H9 (cell line): Measurements from ENCODE around the gene NCKAP5L. TPM values are rescaled to one million over a fixed set of nuclear protein-coding genes. Genes with fewer than 3 reads are reported as not detected.

ENCODE experiments used
- DNase-seq: peaks from one replicate; pipeline ENCODE4 v3.0.0-alpha.2; 2017
- H2AFZ ChIP-seq: one replicate; pipeline ENCODE4 v1.6.1; 2013; ENCODE audit warnings: mild to moderate bottlenecking, low read length, control low read depth, moderate library complexity
- H2AK5ac ChIP-seq: 2 replicates; pipeline ENCODE4 v1.6.1; 2013; ENCODE audit warnings: low read length, control low read depth, mixed read lengths; ENCODE audit not compliant: insufficient read length
- H2BK120ac ChIP-seq: one replicate; pipeline ENCODE4 v1.6.1; 2013; ENCODE audit warnings: low read depth, mild to moderate bottlenecking, low read length, control low read depth, inconsistent platforms; ENCODE audit not compliant: poor library complexity, severe bottlenecking
- H2BK12ac ChIP-seq: 2 replicates; pipeline ENCODE4 v1.6.1; 2013; ENCODE audit warnings: low read length, control low read depth, mixed read lengths, low read depth; ENCODE audit not compliant: insufficient read length
- H2BK15ac ChIP-seq: 2 replicates; pipeline ENCODE4 v1.6.1; 2013; ENCODE audit warnings: low read depth, low read length, control low read depth
- H2BK20ac ChIP-seq: one replicate; pipeline ENCODE4 v1.6.1; 2013; ENCODE audit warnings: low read depth, mild to moderate bottlenecking, low read length, control low read depth, inconsistent platforms; ENCODE audit not compliant: poor library complexity, severe bottlenecking
- H2BK5ac ChIP-seq: 2 replicates; pipeline ENCODE4 v1.6.1; 2013; ENCODE audit warnings: low read length, control low read depth, mixed read lengths; ENCODE audit not compliant: insufficient read length
- H3K14ac ChIP-seq: 2 replicates; pipeline ENCODE4 v1.6.1; 2013; ENCODE audit warnings: low read length, control low read depth; ENCODE audit not compliant: insufficient read depth
- H3K18ac ChIP-seq: 2 replicates; pipeline ENCODE4 v1.6.1; 2013; ENCODE audit warnings: low read depth, mild to moderate bottlenecking, mixed read lengths, low read length, control low read depth; ENCODE audit not compliant: insufficient read length
- H3K23ac ChIP-seq: 2 replicates; pipeline ENCODE4 v1.6.1; 2013; ENCODE audit warnings: low read length, control low read depth, mixed read lengths, low read depth; ENCODE audit not compliant: insufficient read length
- H3K23me2 ChIP-seq: 2 replicates; pipeline ENCODE4 v1.6.1; 2013; ENCODE audit warnings: low read depth, mild to moderate bottlenecking, mixed read lengths, low read length, control low read depth; ENCODE audit not compliant: insufficient read length, poor library complexity, severe bottlenecking
- H3K27ac ChIP-seq: 2 replicates; pipeline ENCODE4 v1.5.1; 2013; ENCODE audit warnings: low read length, control low read depth, mixed read lengths, low read depth; ENCODE audit not compliant: insufficient read length
- H3K27me3 ChIP-seq: 2 replicates; pipeline ENCODE4 v1.6.1; 2013; ENCODE audit warnings: low read length, control low read depth, inconsistent platforms; ENCODE audit not compliant: insufficient read depth
- H3K4ac ChIP-seq: 2 replicates; pipeline ENCODE4 v1.6.1; 2013; ENCODE audit warnings: low read depth, mild to moderate bottlenecking, control low read depth, inconsistent platforms, low read length, moderate library complexity
- H3K4me1 ChIP-seq: 2 replicates; pipeline ENCODE4 v1.6.1; 2013; ENCODE audit warnings: low read length, control low read depth, inconsistent platforms; ENCODE audit not compliant: insufficient read depth
- H3K4me2 ChIP-seq: 2 replicates; pipeline ENCODE4 v1.6.1; 2013; ENCODE audit warnings: low read length, control low read depth, mixed read lengths; ENCODE audit not compliant: insufficient read length, insufficient read depth
- H3K56ac ChIP-seq: 2 replicates; pipeline ENCODE4 v1.6.1; 2013; ENCODE audit warnings: low read depth, mild to moderate bottlenecking, mixed read lengths, low read length, control low read depth; ENCODE audit not compliant: insufficient read length
- H3K79me1 ChIP-seq: 2 replicates; pipeline ENCODE4 v1.6.1; 2013; ENCODE audit warnings: low read depth, mild to moderate bottlenecking, moderate library complexity, low read length, control low read depth, inconsistent platforms; ENCODE audit not compliant: insufficient read depth, poor library complexity, severe bottlenecking
- H3K79me2 ChIP-seq: 2 replicates; pipeline ENCODE4 v1.6.1; 2013; ENCODE audit warnings: low read length, control low read depth, inconsistent platforms; ENCODE audit not compliant: insufficient read depth
- H3K9ac ChIP-seq: 2 replicates; pipeline ENCODE4 v1.6.1; 2013; ENCODE audit warnings: low read length, control low read depth, mixed read lengths; ENCODE audit not compliant: insufficient read length; ENCODE audit errors: extremely low read depth
- H3K9me3 ChIP-seq: one replicate; pipeline ENCODE4 v1.6.1; 2013; ENCODE audit warnings: low read depth, low read length, inconsistent platforms; ENCODE audit not compliant: control insufficient read depth
- H3T11ph ChIP-seq: one replicate; pipeline ENCODE4 v1.6.1; 2013; ENCODE audit warnings: mild to moderate bottlenecking, low read length, control low read depth, inconsistent platforms
- H4K20me1 ChIP-seq: one replicate; pipeline ENCODE4 v1.6.1; 2013; ENCODE audit not compliant: control insufficient read depth, insufficient read length, insufficient read depth
- H4K5ac ChIP-seq: 2 replicates; pipeline ENCODE4 v1.6.1; 2013; ENCODE audit warnings: low read depth, mild to moderate bottlenecking, mixed read lengths, low read length, control low read depth; ENCODE audit not compliant: insufficient read length
- H4K8ac ChIP-seq: replicated peaks from 2 replicates; pipeline ENCODE4 v1.6.1; 2013; ENCODE audit warnings: low read length, control low read depth, mixed read lengths, low read depth; ENCODE audit not compliant: insufficient read length
- H4K91ac ChIP-seq: 2 replicates; pipeline ENCODE4 v1.6.1; 2013; ENCODE audit warnings: low read depth, mild to moderate bottlenecking, moderate library complexity, mixed read lengths, low read length, control low read depth; ENCODE audit not compliant: insufficient read length
- H3K27ac Mint-ChIP-seq, 3 experiments: 2 replicates in 2 of 3; 3 replicates in 1 of 3; pipeline ENCODE4 v1.8.0; 2020 to 2021; ENCODE audit warnings: mixed read lengths in 3 of 3, mild to moderate bottlenecking in 1 of 3, moderate library complexity in 1 of 3
- H3K27me3 Mint-ChIP-seq: 2 replicates; pipeline ENCODE4 v1.8.0; 2021; ENCODE audit warnings: low read depth, mild to moderate bottlenecking, moderate library complexity, mixed read lengths
- H3K36me3 Mint-ChIP-seq, 3 experiments: 2 replicates in 2 of 3; 3 replicates in 1 of 3; pipeline ENCODE4 v1.8.0; 2020 to 2021; ENCODE audit warnings: low read depth in 3 of 3, mixed read lengths in 3 of 3; ENCODE audit not compliant: insufficient read depth in 1 of 3
- H3K4me1 Mint-ChIP-seq, 2 experiments: 2 replicates each; pipeline ENCODE4 v1.8.0; 2020; ENCODE audit warnings: mixed read lengths in 2 of 2
- H3K4me3 Mint-ChIP-seq, 2 experiments: 2 replicates in 1 of 2; 3 replicates in 1 of 2; pipeline ENCODE4 v1.8.0; 2020 to 2021; ENCODE audit warnings: mild to moderate bottlenecking in 2 of 2, mixed read lengths in 2 of 2, moderate library complexity in 1 of 2
- H3K9me3 Mint-ChIP-seq, 2 experiments: 2 replicates in 1 of 2; 3 replicates in 1 of 2; pipeline ENCODE4 v1.8.0; 2020; ENCODE audit warnings: mild to moderate bottlenecking in 2 of 2, mixed read lengths in 2 of 2, moderate library complexity in 1 of 2
- WGBS: extraction: QIAGEN DNeasy Blood & Tissue Kit; methylation state at CpG from one replicate; pipeline ENCODE4 v1.1.7; 2013; ENCODE audit warnings: missing lambda C conversion rate, low lambda C conversion rate, mixed read lengths; ENCODE audit not compliant: insufficient read length; ENCODE audit errors: extremely low coverage; 5-methylcytosine and 5-hydroxymethylcytosine counted together
- total RNA-seq: library from RNA; stranded (reverse); gene quantifications from 2 replicates; pipeline ENCODE4 v1.2.1, GENCODE V29; 2021
- TF ChIP-seq, protein P1 (sequence below): fragments of 200-600 bp; sonication (generic); conservative IDR thresholded peaks from 3 replicates; pipeline ENCODE4 v1.8.0; 2021; ENCODE audit warnings: antibody characterized with exemption, mild to moderate bottlenecking

The NCKAP5L gene
- total RNA-seq, 1 experiment from 2014 or later, result 27.7 TPM

DNA sequence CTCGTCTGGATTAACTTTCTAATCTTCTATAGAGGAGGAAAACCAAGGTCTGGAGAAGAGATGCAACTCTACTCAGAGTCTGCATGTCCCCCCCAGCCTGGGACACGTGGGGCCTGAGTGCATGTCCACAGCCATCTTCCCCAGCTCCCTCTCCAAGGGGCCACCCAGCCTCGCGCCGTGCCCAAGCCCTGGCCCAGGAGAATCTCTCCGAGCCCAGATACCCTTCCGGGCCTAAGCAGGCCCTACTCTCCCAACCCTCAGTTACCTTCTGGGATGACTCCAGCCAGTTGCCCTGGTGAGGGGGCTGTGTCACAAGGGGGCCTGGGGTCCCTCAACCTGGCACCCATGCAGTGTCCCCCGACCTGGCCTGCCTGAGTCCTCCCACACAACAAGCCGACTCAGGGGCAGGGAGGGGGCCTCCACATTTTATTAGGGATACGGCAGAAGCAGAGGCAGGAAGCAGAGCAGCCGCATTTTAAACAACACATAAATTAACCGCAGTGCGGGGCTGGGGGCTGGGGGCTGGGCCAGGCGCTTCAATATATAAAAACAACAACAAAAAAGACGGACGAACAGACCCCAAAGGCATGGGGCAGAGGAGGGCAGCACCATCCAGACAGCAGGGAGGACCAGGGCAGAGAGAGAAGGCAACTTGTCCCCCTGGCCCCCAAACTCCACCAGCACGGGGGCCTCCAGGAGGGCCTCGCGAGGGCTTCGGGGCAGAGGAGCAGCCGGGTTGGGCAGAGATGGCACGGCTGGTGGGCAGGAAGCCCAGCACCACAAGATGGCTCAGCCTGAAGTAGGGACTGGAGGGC, 37.3 kb downstream of the NCKAP5L start:
- Histone ChIP-seq H2BK120ac (no peak overlapping the region), H4K91ac (no peak overlapping the region), H4K5ac (no peak overlapping the region), H2BK20ac (no peak overlapping the region), H2AK5ac (no peak overlapping the region), H3T11ph (no peak overlapping the region), H3K56ac (no peak overlapping the region), H3K14ac (no peak overlapping the region), H3K18ac (no peak overlapping the region), H2BK15ac (no peak overlapping the region), H4K20me1 (no peaks in the 10 kb centered on the region), H2BK5ac (no peak overlapping the region), H3K4ac (peak overlapping the region; percentile 24; the same call in 1 of the 2 replicates), H2AFZ (no peak overlapping the region), H3K23me2 (no peaks in the 10 kb centered on the region), H2BK12ac (no peak overlapping the region), H3K9ac (no peak overlapping the region), H3K79me1 (no peaks in the 10 kb centered on the region), H3K4me1 (no peaks in the 10 kb centered on the region; the same call in 1 of the 2 replicates), H3K79me2 (no peaks in the 10 kb centered on the region), H3K4me2 (no peak overlapping the region), H3K27ac (no peak overlapping the region), H3K23ac (no peak overlapping the region), H3K9me3 (no peaks in the 10 kb centered on the region), H3K27me3 (no peaks in the 10 kb centered on the region), H4K8ac (no peak overlapping the region)
- WGBS, result no CpG with 5 or more reads among the region's 22 CpGs
- peaks cover 5 to 6% of the 10 kb centered on the region in 2 experiments for H3K9me3 Mint-ChIP-seq
- no peak for DNase-seq
- H3K4me3 Mint-ChIP-seq, result no peak overlapping the region
- TF ChIP-seq, protein P1, sequence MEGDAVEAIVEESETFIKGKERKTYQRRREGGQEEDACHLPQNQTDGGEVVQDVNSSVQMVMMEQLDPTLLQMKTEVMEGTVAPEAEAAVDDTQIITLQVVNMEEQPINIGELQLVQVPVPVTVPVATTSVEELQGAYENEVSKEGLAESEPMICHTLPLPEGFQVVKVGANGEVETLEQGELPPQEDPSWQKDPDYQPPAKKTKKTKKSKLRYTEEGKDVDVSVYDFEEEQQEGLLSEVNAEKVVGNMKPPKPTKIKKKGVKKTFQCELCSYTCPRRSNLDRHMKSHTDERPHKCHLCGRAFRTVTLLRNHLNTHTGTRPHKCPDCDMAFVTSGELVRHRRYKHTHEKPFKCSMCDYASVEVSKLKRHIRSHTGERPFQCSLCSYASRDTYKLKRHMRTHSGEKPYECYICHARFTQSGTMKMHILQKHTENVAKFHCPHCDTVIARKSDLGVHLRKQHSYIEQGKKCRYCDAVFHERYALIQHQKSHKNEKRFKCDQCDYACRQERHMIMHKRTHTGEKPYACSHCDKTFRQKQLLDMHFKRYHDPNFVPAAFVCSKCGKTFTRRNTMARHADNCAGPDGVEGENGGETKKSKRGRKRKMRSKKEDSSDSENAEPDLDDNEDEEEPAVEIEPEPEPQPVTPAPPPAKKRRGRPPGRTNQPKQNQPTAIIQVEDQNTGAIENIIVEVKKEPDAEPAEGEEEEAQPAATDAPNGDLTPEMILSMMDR, result no peak
- peak overlapping the region in 1 of 3 experiments; percentile 64; a peak in 3 of 7 replicates for H3K27ac Mint-ChIP-seq
- H3K4me1 Mint-ChIP-seq, result peaks cover 5 to 11% of the 10 kb centered on the region in 2 experiments
- peaks cover 3 to 11% (median 5%) of the 10 kb centered on the region in 3 experiments; a peak in 6 of 7 replicates for H3K36me3 Mint-ChIP-seq
- peaks cover 5% of the 10 kb centered on the region for H3K27me3 Mint-ChIP-seq
